DND-41 (cell line): ENCODE data around the gene SCARF1.

ENCODE experiments used
- CTCF ChIP-seq: IDR thresholded peaks from 2 replicates; pipeline ENCODE4 v1.5.1; 2012; ENCODE audit warnings: borderline replicate concordance, low read length, moderate library complexity, mild to moderate bottlenecking; ENCODE audit not compliant: poor library complexity, severe bottlenecking; ENCODE audit errors: extremely low read depth
- EZH2 ChIP-seq: IDR thresholded peaks from 3 replicates; pipeline ENCODE4 v1.6.1; 2012; ENCODE audit warnings: borderline replicate concordance, low read depth, mild to moderate bottlenecking, moderate library complexity, low read length, inconsistent platforms; ENCODE audit not compliant: severe bottlenecking

- no peak for TF ChIP-seq CTCF
- TF ChIP-seq EZH2, result no peak
These were observed 882 bp downstream of the SCARF1 start for GRCh38 chr17:1644493-1645206.
